ENCODE measurements around the gene OSBPL7.

The OSBPL7 gene

GRCh38 chr17:47806026-47806912, 15.3 kb downstream of the OSBPL7 start:
- no peak for DNase-seq

- no peak for DNase-seq
Measured at GRCh38 chr17:47804461-47804860, 17.1 kb downstream of the OSBPL7 start.

GRCh38 chr17:47803751-47804150, 17.8 kb downstream of the OSBPL7 start:
- DNase-seq: no peak

- DNase-seq: no peak
Measured at GRCh38 chr17:47803201-47803600, 18.4 kb downstream of the OSBPL7 start.

DNA sequence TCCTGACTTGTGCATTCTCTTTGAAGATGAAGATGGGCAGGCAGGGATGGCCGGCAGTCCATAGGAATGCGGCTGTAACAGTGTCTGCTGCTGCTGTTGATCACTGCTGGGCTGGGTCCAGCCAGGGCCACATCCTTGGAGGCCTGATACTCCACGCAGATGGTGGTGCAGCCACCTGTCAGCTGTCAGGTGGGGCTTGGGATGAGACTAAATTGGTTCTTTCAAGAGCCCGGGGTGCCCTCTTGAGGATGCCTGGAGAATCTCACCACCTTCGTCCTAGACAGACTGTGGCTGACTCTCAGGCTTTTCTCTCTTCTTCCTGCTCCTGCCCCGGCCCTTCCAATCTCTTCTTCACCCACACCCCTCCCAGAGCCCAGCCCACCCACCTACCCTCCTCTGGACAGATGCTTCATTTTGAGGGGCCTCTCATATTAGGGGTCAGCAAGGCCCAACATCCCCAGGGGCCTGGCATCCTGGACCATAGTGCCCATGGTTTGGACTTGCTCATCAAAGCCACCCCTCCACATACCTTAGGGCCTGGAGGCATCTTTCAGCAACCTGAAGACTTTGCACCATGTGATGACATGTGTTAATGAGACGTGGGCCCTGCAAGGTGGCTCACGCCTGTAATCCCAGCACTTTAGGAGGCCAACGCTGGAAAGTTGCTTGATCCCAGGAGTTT, 19.1 kb downstream of the OSBPL7 start:
- peak; percentile 25 to 62 (median 54) for DNase-seq

DNA sequence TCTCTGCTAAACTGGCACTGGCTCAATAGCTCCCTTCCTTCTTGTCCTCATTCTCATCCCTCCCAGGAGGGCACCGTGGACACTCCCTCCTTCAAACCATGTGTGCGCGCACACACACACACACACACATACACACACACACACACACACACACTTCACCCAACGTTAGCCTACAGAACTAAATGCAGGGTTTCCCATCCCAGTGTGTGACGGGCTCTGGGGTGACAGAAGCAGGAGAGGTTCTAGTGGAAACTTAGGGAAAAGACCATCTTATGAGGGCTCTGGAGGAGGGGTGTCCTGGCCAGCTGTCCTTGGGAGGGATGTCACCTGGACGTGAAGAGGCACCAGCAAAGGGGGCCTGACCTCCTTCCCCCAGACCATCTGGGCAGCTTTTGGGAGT, 19.7 kb downstream of the OSBPL7 start:
- DNase-seq: no peak

- DNase-seq: no peak
Measured at GRCh38 chr17:47801176-47801765, 20.3 kb downstream of the OSBPL7 start.

DNA sequence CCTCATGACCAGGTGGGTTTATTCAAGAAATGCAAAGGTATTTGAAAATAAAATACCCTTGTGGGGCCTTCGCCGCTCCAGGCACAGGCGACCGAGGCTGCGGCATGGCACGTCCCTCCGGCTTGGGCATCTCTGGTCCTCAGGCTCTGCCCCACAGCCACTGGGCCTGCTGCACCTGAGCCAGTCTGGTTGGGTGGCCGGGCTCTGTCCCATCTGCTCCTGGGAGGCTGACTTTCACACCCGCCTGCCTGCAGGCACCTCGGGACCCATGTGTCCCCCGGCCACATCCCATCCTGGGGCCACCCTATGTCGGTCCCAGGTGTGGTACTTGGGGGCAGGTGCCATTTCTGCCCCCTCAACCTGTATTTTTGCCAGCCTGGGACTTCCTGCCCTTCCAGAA, 20.9 kb downstream of the OSBPL7 start:
- DNase-seq: no peak

DNA sequence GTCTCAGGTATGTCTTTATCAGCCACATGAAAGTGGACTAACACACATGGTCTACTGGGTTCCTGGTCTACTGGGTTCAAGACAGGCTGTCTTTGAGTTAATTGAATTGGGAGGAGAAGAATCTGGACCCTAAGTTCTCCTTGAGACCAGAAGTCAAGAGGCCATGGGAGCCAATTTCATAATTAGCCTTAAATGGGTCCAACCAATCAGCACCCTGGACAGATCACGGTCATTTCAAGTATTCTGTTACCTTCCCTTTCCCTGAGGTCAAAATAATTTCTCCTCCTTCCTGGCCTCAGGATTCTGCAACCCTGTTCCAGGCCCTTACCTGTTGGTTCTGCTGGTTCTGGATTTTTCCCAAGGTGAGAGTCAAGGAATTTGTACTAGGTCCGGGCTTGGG, 23.8 kb downstream of the OSBPL7 start:
- DNase-seq: peak in 2 of 4 experiments; percentile 19 to 29

- DNase-seq: no peak
Measured at GRCh38 chr17:47792979-47793378, 28.6 kb downstream of the OSBPL7 start.

GRCh38 chr17:47792457-47792856, 29.1 kb downstream of the OSBPL7 start:
- DNase-seq: no peak

- no peak for DNase-seq
Measured at GRCh38 chr17:47791025-47791424, 30.6 kb downstream of the OSBPL7 start.

DNA sequence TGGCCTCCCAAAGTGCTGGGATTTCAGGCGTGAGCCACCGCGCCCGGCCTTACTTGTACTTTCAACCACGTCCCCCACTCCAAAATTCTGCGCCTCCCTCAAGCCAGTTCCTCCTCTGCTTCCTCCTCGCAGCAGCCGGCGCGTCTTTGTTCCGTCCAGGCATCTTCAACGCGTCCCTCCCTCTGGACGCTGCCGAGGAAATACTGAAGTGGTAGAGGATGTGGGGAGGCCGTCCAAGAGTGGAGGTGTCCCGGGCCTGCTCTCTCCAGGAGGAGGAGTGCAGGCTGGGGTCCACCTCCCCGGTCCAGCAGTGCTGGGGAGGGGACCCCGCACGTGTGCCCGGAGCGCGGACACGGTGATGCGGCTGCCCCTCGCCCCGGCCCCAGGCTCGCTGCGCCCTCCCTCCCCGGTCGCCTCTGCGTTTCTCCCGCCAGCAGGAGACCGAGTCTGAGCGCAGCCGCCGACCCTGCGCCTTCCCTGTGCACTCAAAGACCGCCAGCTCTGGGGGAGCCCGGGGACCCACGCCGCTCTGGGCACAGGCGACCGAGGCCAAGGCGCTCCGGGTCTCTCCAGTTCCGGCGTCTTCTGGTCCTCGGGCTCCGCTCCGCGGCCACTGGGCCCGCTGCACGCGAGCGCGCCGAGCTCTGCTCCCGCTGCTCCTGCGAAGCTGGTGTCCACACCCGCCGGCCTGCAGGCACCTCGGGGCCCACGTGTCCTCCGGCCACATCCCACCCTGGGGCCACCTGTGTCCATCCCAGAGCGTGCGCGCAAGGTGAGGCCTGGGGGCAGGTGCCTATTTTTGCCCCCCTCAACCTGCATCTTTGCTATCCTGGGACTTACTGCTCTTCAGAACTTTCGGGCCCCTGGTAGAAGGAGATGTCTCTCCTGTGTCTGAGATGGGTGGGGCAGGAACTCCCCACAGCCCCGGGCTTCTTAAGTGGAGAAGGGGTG, 31.7 kb downstream of the OSBPL7 start:
- DNase-seq: peak; percentile 57 to 85 (median 68)

GRCh38 chr17:47785538-47786123, 36.0 kb downstream of the OSBPL7 start:
- DNase-seq: peak in 3 of 4 experiments; percentile 22 to 38 (median 24)

GRCh38 chr17:47781397-47781796, 40.2 kb downstream of the OSBPL7 start:
- no peak for DNase-seq

DNA sequence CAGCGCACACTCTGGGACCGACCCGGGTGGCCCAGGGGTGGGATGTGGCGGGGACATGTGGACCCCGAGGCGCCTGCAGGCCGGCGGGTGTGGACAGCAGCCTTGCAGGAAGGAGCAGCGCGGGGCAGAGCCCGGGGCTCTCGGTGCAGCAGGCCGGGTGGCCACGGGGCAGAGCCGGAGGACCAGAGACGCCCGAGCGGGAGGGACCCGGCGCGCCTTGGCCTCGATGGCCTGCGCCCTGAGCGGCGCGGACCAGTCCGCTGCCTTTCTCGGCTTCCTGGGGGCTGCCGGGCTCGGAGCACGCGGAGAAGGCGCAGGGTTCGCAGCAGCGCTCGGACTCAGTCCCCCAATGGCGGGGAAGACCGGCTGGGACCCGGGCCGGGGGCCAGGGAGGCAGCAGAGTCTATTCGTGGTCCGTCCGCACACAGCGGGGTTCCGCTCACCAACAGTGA, 43.4 kb downstream of the OSBPL7 start:
- DNase-seq: no peak

GRCh38 chr17:47776330-47777197, 45.0 kb downstream of the OSBPL7 start:
- peak; percentile 57 to 64 (median 58) for DNase-seq

DNA sequence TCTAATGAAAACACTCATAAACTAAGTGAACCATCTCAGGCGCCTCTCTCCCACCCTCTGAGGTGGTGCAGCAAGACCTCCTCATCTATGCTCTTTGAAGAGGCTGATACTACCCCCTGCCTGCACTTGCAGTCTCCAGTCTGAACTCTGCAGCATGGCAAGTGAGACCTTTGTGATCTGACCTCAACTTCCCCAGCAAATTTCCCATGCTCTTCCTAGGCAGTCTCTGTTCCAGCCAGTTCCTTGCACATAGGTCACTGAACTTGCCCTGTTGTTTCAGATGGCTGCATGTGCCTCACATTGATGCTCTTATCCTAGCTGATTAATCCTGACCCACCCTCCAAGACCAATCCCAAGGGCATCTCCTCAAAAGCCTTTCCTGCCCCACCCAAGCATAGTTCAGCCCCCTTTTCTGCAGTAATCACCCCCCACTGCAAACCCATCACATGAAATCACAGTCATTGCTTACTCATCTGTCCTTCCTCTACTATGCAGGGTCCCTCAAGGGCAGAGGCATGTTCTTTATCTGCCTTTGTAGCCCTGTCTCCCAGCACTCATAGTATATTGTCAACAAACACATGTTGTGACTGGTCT, 46.5 kb downstream of the OSBPL7 start:
- peak; percentile 6 to 43 (median 29) for DNase-seq

DNA sequence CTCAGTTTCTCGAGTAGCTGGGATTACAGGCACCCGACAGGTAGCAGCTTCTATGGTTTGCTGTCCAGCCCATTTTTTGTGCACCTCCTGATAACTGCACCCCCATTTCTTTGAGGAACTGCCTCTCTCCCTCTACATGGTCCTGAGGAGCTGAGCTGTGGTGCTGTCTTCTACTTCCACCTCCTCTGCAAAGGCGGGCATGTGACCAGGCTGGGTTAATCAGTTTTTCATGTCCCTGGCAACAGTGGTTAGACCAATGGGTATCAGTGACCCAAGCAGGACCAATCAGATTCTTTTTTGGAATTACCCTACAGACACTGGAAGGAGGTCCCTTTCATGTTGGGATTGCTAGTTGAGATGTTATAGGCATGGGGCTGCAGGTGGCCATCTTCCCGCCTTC, 47.3 kb downstream of the OSBPL7 start:
- DNase-seq: peak; percentile 31 to 68 (median 63)

- DNase-seq: peak; percentile 50 to 81 (median 72)
Measured at GRCh38 chr17:47773649-47774048, 47.9 kb downstream of the OSBPL7 start.

Measured in suppressor macrophage (primary cell).